COLO668 (cell line): ENCODE results near the gene C4orf50.
A peak's percentile ranks its signal among the peaks of the same experiment; 100 is the strongest.

Experiments used
- DNase-seq: peaks from one replicate; lab custom pipeline; 2025; ENCODE audit not compliant: unreplicated experiment; lab: John Stamatoyannopoulos, UW

Gene C4orf50

DNA sequence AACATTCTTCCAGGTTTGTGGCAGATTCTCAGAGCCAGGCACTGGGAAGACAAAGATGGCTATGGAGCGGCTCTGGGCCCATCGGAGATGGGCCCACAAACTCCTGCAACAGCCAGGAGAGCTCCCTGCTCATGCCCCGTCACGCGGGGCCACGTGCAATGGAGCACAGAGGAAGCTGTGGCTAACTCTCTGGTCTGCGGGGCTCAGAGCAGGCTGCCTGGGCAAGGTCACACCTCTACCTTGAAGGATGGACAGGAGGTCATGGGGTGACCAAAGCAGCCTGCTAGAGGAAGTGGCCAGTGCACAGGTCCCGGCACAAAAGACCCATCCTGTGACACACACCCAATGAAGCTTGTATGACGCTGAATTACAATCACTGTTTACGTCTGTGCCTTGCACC is 45.2 kb downstream of the C4orf50 start:
- DNase-seq, result no peak

DNA sequence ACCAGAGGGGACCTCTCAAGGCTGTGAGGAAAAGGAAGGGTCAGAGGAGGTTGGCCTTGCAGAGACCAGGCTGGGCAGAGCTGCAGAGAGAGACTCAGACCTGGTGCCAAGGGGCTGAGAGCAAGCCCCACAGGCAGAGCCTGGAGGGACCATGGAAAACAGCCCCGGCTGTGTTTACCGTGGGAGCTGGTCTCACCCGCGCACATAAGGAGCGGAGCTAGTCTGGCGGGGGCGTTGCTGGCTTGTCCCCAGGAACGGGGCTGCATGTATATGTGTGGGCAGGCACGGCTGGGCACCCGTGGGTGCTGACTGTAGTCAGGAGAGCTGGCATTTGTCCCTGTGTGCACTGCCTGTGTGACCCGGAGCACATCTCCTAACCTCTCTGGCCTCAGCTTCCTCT is 45.7 kb downstream of the C4orf50 start:
- DNase-seq, result no peak

DNA sequence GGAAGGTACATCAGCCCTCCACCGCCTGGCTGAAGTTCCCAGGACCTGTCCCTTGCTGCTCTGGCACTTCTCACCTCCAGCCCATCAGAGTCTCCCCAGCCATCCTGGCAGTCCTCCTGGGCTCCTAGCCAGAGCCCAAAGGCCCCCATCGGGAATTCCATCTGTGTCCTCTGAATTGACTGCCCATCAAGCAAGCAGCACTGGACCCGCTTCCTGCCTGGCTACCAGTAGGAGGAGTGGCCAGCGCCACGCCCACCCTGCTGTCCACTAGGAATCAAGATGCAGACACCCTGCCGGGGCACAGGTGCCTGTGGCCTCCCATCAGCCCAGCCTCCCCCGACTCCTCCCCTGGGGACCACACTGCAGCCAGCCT is 47.2 kb downstream of the C4orf50 start:
- DNase-seq, result peak; percentile 23

DNA sequence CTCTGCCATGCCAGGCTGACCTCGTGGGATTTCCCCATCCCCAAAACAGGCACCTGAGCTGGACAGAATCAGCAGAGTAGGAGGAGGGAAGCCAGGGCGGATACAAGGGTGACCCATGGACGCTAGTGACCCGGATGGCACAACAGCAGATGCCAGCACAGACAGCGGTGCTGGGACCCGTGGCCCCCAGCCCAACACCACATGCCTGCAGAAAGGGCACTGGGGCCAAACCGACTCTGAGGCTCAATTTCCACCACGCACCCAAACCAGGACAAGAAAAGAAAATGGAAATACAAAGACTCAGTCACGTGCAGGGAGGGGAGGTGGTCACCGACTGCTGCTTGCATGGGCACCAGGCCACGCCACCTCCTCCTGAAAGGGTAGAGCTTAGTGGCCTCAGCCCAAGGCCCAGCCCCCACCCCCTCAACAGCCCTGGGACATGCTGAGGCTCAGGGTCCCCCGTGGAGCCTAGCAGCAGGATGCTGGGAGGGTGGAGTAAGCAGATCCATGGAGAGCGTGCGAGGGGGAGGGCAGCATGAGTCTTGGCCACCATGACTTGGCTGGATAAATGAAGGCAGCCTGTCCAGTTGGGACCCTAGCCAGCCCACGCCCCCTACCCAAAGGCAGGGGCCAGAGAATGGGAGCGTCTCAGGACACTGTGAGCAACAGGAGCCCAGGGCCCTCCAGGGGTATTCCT is 47.7 kb downstream of the C4orf50 start:
- no peak for DNase-seq

GRCh38 chr4:5969777-5970176 is 48.5 kb downstream of the C4orf50 start:
- no peak for DNase-seq

DNA sequence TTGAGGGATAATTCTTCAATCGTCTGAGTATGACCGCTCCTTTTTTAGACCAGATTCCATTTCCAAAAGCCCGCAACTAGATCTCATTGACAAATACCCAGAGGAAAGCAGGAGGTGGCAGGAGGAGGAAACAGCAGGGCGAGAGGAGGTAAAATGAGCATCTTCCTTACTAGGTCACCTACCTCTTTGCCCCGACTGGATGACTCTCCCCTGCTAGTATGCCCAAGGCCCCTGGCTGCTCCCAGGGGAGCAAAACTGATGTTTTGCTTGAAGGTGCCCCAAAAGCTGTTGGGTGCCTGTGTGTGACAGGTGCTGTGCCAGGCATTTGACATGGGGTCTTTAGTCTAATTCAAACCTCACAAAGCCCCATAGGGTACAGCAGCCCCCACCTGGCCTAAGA is 48.9 kb downstream of the C4orf50 start:
- DNase-seq, result no peak

DNA sequence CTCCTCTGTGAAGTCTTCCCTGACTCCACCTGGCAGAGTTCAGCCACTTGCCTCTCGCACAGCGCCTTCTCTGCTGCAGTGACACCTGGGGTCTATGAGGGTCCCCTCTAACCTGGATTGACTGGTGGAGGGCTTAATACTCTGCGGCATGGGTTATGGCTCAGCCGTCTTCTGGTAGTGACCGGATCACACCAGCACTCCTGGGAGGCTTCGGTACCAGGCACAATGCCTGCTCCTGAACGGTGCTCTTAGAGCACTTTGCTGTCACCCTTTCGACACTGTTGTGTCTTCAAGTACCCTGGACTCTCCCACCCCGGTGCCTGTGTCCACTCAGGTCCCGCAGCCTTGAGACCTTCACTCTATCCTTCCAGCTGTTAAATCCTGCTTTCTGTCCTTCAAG is 50.0 kb downstream of the C4orf50 start:
- DNase-seq, result no peak

DNA sequence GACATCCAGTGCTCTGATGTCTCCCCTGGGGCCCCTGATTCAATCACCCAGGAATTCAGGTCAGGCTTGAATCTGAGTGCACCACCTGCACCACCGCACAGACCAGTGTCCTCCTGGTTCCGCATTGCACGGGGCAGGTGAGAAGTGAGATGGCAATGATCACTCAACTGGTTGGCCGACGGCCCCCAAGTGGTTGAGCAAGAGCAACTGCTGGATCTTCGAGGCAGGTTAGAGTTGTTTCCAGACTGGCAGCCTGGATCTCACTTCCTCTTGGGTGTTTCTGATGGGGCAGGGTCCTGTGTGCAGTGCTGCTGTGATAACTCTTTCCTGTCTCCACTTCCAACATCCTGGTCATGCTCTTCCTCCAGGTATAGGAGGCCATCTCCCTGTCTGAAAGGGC is 50.4 kb downstream of the C4orf50 start:
- DNase-seq, result peak; percentile 13

DNA sequence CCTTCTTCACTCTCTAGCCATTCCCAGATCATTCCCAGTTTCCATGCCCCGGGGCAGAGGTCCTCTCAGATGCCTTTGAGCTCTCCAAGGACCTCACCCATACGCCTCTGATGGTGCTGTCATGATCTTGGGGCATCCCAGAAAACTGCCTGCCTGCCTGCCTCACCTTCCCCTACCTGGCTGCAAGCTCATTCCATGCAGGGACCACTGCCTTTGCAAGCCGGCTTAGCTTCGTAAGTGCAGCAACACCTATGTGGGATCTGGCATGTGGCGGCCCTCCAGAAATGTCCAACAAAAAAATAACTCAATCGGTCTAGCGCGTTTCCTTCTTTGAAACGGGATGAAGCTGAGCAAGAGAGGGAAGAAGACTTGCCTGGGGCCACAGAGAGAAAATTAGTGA is 53.0 kb downstream of the C4orf50 start:
- no peak for DNase-seq

GRCh38 chr4:5964030-5964429 is 54.2 kb downstream of the C4orf50 start:
- DNase-seq, result no peak

- DNase-seq, result no peak
Measured at GRCh38 chr4:5963611-5964010, 54.6 kb downstream of the C4orf50 start.

DNA sequence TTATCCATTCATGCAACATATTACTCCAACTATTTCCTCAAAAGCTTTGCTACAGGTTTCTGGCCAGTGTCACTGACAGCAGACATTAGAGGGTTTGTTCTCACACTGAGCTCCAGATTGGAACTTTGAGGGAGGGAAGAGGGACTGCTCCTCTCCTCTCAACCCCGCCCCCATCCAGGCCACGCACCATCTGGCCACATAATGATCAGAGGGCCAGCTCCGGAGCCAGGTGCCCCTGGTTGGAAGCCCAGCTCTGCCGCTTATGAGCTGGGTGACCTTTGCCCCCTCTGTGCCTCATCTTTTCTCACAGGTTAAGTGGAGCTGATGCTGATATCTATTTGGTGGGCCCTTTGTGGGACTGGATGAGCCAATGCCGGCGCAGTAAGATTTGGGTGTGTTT is 55.8 kb downstream of the C4orf50 start:
- DNase-seq, result peak; percentile 62

- no peak for DNase-seq
Measured at GRCh38 chr4:5960252-5960880, 57.9 kb downstream of the C4orf50 start.

GRCh38 chr4:5959211-5959982 is 58.8 kb downstream of the C4orf50 start:
- no peak for DNase-seq

- DNase-seq, result no peak
Measured at GRCh38 chr4:5958199-5958735, 60.0 kb downstream of the C4orf50 start.

GRCh38 chr4:5957076-5957475 is 61.2 kb downstream of the C4orf50 start:
- no peak for DNase-seq

- peak; percentile 98 for DNase-seq
Measured at GRCh38 chr4:5956285-5957021, 61.8 kb downstream of the C4orf50 start.

DNA sequence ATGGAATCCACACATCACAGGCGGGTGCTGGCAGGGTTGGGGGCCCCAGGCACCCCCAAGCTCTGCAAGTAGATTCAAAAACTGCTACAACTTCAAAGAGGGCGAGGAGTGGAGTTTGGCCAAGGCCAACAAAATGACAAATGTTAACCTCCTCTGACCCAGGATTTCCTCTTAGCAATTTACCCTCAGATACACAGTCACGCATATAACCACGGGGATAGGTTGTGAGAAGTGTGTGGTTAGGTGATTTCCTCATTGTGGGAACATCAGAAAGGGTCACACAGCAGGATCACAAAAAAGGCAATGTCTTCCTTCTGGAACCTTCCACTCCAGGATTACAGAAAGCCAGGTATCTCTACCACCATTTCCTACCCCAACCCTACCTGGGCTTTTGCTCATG is 62.4 kb downstream of the C4orf50 start:
- no peak for DNase-seq

DNA sequence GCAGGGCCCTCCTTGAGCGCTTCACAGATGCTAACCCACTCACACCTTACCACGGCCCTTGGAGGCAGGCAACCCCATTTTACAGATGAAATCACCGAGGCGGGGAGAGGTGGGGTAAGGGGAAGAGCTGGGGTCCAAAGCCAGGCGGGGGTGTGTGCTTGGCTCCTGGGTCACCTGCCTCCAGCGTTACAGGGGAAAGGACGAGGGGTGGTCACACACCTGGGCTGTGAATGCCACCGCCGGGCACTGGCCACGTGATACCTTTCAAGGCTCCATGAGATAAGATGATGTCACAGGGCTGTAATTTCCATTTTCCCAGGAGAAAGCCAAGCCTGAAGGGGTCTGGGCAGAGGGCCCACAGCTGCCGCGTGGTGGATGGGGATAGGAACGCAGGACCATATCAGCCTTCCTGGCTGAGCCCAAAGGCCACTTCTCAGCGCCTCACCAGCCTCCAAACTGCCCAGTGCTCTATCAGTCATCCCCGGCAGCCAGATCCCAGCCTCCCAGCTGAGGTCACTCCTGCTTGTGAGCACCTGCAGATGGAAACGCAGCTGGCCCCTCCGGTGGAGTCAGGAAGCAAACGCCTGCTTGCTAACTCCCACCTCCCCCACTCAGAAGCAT is 62.9 kb downstream of the C4orf50 start:
- DNase-seq, result peak; percentile 92

GRCh38 chr4:5954056-5954760 is 64.0 kb downstream of the C4orf50 start:
- no peak for DNase-seq
